ENCODE data around the gene NOS1AP.
"Not testable (repeated sequence)": the region's sequence is repeated elsewhere in the genome, so short reads cannot be mapped to it uniquely, and the experiment has no call there.

NOS1AP gene

DNA sequence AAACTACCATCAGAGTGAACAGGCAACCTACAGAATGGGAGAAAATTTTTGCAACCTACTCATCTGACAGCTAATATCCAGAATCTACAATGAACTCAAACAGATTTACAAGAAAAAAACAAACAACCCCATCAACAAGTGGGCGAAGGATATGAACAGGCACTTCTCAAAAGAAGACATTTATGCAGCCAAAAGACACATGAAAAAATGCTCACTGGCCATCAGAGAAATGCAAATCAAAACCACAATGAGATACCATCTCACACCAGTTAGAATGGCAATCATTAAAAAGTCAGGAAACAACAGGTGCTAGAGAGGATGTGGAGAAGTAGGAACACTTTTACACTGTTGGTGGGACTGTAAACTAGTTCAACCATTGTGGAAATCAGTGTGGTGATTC is 104.1 kb downstream of the NOS1AP start:
- not testable (repeated sequence) for DNase-seq

DNA sequence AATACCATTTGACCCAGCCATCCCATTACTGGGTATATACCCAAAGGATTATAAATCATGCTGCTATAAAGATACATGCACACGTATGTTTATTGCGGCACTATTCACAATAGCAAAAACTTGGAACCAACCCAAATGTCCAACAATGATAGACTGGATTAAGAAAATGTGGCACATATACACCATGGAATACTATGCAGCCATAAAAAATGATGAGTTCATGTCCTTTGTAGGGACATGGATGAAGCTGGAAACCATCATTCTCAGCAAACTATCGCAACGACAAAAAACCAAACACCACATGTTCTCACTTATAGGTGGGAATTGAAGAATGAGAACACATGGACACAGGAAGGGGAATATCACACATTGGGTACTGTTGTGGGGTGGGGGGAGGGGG is 104.5 kb downstream of the NOS1AP start:
- not testable (repeated sequence) for DNase-seq

DNA sequence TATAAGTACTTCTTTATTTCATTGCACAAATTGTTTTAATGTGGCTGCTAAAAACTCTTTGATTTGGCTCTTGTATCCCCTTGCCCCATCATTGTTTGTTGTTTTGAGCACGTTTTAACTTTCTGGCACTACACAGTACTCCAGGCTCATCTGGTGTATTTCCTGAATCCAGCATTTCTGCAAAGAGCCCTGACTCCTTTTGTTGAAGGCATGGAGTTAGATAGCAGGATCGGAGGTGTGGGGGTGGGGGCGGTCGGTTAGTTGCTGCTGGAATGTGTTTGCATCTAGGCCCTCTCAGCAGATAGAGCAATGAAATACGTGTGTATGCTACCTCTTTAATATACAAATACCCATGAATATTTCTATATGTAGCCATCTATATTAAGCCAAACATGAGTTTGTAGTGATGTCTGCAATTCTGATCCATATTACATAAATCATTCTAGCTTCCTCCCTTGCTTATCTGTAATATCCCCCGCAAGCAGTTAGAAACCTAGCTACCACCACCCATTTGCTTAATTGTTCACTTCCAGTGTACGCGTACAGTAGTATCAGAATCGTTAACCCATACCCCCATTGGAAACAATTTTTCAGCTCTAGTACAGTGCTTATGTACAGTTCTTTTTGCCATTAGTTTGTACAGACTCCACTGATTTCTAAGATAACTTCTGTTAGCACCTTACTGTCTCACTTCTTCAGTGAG is 106.0 kb downstream of the NOS1AP start:
- no peak for DNase-seq

DNA sequence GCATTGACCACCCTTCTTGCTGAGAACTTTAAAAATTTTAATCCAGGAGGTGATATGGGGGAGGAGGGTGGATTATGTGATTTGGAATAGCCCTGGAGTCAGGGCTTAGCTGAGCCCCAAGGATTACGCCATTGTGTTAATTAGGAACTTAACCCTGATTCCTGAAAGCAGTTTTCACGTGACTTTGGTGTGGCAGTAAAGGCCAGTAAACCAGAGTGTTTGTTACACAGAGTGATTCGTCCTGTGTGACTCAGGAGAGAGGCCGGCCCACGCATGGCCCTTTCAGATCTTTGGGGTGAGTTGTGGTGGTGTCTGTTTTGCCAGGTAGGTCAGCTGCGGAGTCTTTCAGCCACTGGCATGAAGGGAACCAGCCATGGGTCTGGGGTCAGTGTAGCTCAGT is 107.6 kb downstream of the NOS1AP start:
- DNase-seq: no peak

DNA sequence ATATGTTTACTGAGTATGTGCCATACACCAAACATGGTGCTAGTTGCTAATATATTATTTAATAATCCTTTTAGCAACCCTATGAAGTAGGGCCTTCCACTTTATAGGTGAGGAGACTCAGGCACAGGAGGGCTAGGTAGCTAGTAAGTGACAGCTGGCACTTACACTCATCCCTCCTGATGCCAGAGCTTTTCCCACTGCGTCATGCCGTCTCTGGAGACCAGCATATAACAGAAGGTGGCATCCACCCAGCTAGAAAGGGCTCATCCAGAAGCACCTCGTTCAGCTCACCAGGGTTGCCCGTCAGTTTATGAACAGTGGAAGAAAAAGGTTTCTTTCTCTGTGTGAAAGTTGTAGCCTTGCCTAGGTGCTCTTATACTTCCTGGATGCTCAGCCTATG is 108.9 kb downstream of the NOS1AP start:
- DNase-seq: peak; percentile 92

DNA sequence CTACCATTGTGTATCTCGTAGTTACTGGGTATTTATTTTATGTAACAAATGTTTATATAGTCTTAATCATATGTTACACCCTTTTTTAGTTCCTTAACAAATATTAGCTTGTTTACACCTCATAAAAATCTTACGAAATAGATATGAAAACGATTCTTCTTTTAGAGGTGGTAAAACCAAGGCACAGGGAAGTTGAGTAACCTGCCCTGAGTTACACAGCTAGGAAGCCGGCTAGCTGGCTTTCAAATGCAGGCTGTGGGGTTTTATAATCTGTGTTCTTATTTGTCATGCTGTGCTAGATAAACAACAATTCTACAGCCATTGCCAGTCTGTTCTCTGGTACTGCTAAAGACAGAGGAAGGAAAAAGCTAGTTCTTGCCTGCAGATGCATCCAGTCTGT is 109.6 kb downstream of the NOS1AP start:
- no peak for DNase-seq

DNA sequence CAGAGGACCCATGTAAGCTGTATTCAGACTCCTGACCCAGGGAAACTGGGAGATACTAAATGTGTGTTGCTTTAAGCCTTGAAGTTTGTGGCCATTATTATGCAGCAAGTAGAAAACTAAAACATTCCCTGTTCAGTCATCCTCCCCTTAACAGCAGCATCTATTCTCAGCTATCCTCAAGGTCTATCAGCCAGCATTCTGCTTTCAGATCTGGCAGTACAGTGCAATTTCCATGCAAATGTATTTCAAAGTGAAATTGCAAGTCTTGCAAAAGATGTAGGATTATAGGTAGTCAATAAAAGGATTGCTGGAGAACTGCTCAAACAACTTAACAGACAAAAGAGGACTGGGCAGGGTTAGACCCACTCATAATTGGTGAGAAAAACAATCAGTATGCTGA is 111.3 kb downstream of the NOS1AP start:
- DNase-seq: no peak

DNA sequence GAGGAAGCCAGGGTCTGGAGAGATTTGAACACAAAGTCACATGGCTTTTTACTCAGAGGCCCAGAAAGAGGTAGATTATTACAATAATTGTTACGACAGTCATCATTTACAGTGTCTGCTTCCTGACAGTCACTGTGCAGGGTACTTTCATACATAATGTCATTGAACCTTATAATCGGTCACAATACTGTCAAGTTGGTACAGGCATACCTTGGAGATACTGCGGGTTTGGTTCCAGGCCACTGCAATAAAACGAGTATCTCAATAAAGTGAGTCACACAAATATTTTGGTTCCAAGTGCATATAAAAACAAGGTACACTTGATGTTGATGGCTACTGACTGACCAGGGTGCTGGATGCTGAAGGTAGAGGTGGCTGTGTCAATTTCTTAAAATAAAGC is 112.6 kb downstream of the NOS1AP start:
- DNase-seq: no peak

DNA sequence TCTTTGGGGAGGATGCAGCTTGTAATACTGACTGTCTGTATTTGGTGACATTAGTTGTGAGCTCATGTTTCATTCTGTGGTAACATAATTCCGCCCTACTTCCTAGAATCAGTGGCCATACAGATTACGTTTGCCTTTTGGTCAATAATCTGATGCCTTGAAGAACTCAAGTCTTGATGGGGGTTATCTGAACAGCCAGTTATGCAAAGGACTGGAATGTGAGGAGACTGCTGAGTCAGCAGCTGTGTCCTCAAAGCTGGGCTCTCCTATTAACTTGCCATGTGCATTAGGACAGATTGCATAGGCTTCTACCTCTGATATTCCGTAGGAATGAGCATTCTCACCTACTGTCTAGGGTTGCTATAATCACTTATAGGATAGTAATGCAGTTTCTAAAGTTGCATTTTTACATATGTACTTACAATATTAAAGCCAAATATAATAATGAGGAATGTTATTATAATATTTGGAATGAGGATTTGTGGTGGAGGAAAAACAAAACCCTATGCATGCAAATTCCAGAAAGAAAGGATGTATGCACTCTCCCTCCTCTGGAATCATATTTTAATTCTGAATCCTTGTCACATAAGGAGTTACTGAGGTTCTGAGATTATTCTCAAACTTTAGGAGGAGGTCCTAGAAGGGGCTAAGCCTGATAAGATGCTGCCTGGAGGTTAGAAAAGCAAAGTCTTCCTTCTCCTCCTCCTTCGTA is 116.0 kb downstream of the NOS1AP start:
- DNase-seq: no peak

DNA sequence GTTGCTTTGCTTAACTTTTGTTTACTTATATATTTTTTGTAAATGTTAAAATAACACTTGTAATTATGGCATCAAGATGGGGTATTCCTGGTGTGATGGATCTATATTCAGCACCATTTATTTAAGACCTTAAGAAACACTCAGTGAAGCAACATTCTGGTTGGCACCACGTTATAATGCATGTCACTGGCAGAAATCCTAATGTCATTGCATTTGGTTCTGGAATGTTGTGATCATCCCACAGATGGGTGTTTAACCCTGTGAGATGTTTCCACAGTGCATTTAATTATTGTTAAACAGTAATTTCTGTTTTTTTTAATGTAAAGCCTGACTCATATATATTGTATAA is 116.5 kb downstream of the NOS1AP start:
- no peak for DNase-seq

DNA sequence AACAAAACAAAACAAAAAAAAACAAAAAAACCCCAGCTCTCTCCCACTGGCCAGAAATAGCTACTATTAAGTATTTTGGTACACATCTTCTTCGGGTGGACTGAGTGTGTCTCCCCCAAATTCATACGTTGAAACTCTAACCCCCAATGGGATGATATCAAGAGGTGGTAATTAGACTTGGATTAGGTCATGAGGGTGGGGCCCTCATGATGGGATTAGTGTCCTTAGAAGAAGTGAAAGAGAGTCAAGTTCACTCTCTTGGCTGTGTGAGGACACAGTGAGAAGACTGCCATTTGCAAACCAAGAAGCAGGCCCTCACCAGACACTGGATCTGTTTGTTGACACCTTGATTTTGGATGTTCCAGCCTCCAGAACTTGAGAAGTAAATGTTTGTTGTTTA is 116.9 kb downstream of the NOS1AP start:
- DNase-seq: no peak

DNA sequence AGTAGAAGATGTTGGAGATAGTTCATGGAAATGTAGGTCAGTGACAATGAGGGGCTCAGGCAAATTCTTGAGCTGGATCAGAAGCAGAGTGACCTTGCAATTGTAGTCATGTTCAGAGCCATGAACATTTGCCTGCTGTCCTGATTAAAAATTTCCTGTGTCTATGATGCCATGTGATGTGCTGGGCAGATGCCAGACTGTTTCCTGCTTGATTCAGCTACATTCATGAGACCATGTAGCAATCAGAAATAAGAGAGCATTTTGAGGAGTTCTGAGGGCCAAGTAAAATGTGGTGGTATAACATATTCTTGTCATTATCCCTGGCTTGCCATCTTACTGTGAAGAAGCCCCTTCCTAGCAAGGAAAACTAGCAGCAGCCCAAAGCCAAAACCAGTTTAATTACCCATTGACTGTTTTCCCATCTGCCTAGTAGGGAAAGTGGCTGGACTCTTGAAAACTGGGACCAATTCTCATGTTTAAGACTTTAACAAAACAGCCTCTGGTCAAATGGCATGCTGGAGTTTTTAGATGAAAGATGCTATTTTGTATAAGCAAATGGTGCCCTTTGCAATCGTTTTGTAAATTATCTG is 118.3 kb downstream of the NOS1AP start:
- DNase-seq: no peak

DNA sequence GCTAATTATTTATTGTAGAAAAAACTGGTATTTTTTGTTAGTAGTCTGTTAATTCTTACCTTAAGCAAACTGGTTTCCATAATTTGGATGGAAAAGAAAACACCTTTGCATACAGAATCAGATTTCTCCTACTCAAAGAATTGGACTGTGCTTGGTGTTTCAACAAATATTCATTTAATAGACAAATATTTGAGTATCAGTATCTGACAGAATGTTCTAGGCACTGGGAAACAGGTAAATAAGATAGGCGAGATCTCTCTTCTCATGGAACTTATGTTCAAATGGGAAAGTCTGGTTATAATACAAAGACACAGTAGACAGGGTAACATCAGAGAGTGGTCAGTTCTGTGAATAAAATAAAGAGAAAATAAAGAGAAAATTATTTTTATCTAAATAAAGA is 119.9 kb downstream of the NOS1AP start:
- no peak for DNase-seq

DNA sequence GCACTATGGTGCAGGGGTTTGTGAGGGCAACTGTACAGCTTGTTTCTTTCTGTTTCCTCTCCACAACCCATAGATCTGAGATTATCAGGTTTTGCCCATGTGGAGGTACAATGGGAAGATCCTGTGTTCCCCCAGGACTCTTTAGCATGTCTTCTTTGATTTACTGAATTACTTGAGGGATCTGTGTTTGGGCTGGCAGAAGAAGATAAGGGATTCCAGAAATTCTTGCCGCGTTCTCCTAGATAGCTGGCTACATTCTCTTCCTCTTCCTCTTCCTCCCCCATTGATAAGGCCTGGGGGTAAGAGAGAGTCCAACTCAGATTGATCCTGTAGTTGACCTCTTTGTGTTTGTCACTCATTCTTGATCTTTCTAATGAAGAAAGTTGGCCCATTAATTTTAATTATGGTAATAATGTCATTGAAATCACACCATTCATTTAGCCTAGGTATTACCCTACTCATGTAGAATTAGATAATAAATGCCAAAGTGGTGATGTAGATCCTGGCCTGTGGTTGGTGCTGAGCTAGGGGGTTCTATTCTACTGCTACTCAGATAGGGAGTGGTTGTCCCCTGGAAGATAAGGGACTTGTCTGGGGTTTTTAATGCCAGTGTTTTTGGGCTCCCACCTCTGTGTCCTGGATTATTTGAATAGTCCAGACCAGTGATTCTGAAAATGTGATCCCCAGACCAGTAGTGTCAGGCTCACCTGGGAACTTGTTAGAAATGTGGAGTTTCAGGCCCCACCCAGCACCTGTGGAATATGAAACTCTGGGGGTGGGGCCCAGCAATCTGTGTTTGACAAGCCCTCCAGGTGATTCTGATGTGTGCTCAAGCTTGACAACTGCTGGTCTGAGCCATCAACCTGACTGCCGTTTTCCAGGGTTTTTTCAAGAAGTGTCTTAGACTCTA is 122.2 kb downstream of the NOS1AP start:
- no peak for DNase-seq

DNA sequence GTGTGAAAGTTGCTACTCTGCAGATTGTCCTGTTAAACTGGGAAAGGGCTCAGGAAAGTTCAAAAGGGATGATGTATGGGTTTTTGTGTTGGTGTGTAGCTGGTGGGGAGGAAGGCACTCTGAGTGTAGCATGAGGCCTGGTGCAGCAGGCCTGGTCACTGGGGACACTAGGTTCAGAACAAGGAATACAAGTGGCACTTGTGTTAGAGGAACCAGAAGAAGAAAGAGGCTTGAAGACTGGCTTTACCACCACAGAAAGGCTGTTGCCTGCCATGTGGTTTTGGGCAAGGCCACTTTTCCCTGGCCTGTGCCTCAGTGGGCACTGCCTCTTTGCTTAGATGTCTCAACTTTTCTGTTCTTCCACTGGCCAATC is 122.8 kb downstream of the NOS1AP start:
- no peak for DNase-seq

DNA sequence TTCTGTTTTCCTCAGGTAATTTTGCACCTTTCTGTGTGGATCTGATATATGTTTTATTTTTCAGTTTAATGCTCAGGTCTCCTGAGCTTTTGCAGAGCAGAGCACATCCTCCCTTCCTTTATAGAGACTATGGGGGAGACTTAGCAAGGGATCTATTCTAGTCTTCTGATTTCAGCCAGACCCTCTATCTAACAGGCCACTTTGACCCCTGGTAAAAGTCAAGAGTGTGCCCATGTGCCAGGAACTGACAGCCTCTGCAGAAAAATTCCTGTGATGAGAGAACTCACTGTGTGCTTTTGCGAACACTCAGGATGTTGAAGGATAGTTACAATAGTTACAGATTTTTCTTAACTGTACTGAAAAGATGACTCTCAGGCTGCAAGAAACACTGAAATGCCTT is 123.3 kb downstream of the NOS1AP start:
- no peak for DNase-seq

DNA sequence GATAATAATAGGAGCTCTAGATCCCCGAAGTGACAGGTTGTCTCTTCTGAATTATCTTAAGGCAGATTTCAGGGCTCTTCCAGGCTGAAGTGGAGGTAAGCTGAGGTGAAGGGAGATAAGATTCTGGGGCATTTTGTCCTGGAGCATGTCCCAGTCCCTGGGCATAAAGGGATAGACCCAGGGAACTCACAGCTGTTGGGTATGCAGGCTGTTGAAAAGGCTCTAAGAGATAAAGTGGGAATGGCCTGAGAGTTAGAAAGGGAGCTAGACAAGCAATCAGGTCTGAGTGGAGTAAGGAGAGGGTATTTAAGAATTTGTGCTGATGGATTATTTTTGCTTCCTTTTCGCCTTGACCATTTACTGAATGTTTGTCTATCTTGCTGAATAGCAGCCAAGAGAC is 123.7 kb downstream of the NOS1AP start:
- no peak for DNase-seq

DNA sequence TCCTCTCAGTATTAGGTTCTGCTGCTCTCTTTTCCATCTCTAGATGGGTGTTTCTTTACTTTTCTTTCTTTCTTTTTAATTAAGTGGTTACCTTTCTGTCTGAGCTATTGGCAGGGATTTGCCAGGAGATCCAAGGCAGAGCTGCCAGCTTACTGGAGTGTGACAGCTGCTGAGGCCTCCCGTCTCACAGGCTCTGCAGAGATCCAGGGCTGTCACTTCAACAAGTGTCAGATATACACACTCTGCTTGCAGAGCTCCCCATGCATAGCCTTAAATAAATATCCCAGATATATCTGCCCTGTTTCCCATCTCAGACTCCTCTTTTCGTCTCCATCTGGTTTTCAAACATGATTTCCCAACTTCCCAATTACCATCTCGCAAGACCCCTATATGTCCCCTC is 124.3 kb downstream of the NOS1AP start:
- DNase-seq: peak; percentile 52

DNA sequence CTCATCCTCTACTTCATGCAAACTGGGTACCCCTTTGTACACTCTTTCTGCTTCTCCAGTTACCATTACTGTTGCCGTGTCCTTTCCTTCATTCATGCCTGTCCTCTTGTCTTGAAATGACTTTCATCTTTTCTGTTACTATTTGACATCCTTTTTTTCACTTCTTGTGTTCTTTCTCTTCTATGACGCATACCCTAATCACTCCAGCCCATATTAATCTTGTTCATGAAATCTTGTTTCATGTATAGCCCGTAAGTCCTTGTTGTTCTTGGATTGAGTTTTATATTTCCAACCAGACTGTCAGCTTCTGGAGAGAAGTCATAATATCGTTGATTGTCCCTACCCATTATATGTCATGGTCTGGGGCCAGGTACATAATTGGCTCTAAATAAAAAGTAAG is 126.1 kb downstream of the NOS1AP start:
- no peak for DNase-seq

DNA sequence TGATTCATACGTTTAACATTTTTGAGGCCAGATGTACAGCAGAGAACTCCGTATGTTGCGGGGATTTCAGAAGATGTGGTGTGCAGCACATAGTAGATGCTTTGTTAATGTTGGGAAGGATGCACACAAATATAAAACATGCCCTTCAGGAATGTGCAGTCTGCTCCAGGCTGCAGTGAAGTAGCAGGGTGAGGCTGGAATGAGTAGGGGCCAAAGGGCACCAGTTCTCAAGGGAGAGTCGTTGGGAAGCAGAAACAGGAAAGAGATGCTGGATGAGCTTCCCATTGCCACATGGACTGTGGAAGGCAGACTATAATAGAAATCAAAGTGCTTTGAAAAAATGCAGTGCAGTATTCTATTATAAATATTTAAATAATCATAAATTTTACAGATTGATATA is 126.9 kb downstream of the NOS1AP start:
- no peak for DNase-seq

DNA sequence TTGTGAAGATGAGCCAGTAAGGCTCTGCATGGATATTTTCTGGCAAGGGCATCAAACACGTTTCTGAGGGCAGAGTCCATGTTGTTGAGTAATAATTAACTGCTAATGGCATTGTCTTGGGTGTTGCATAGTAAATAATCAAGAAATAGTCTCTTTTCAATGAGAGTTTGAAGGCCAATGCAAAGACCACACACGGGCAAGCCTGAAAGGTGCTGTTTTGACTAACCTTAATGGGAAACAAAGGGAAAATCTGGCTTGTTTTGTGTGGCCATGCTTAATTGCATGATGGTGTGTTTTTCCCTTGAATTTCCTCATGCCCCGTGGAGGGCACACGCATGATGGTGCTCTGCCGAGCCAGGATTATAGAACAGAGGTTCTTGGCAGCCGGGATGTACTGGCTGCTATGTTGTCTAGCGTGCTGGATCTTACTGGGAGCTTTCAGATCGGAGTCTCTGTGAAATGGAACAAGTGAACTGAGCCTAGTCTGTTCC is 127.6 kb downstream of the NOS1AP start:
- DNase-seq: no peak

DNA sequence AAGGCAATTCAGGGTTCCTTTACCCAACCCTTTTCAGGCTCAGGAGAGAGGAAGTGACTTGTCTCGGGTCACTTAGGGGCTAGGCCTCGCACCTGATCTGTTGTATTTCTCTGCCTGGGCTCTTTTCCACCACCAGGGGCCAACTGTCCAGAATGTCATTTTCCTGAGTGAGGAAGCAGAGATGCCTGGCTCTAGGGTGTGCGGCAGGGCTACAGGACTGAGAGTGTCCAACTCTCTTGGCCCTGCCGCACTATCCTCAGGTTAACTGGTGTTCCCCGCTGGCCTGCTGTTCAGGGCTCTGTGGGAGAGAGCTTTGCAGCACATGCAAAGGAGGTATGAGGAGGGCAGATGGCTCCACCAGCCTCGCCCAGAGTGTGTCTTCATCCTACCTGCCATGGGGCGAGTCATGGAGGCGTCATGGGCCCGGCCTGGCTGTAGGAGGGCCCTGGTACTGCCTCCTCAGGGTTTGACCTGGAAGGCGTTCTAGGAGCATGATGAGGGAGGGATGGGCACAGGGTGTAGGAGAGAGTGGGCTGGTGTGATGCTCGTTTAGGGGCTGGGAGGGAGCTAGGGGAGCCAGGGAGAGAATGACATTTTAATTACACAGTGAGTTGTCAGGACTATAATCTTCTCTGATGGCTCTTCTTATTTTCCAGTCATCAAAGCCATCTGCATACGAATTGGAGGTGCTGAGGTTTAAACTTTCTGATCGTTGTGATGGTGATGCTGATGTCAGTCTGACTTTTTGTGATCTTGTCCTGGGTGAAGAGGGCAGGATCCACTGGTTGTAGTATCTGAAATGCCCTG is 128.3 kb downstream of the NOS1AP start:
- DNase-seq: no peak

Measured in NCI-H2171 (cell line).